H1 (cell line): ENCODE data around the gene OR1J4. TPM values are rescaled to one million over a fixed set of nuclear protein-coding genes. Genes with fewer than 3 reads are reported as not detected.

Experiments used
- CTCF ChIA-PET: fragments of 300-600 bp; sonication (Branson Sonifier 250); formaldehyde crosslinking; loops from one replicate; lab custom pipeline; 2021; ENCODE audit not compliant: partially characterized antibody; lab: Charles Lee
- POLR2A ChIA-PET: fragments of 300-600 bp; sonication (Branson Sonifier 250); formaldehyde crosslinking; loops from one replicate; lab custom pipeline; 2021; ENCODE audit warnings: inconsistent platforms; ENCODE audit not compliant: partially characterized antibody; lab: Charles Lee
- DNase-seq, 2 experiments: peaks; one replicate each; pipeline versions ENCODE4 v3.0.0 to v3.0.0-alpha.2; 2010 to 2022; ENCODE audit warnings: low spot score in 2 of 2, low read depth in 1 of 2, mixed read lengths in 1 of 2
- FAIRE-seq: peaks from 2 replicates; lab custom pipeline; 2011; peaks lifted over from hg19 to GRCh38; lab: Jason Lieb, UNC
- H2AFZ ChIP-seq: 2 replicates; pipeline ENCODE4 v1.8.1; 2012; ENCODE audit warnings: low read length, inconsistent platforms
- H2AK5ac ChIP-seq: 2 replicates; pipeline ENCODE4 v1.6.1; 2013; ENCODE audit warnings: low read depth, low read length
- H2BK120ac ChIP-seq: replicated peaks from 2 replicates; pipeline ENCODE3; 2013; ENCODE audit warnings: low read depth, low read length, inconsistent platforms
- H2BK12ac ChIP-seq: 2 replicates; pipeline ENCODE4 v1.6.1; 2013; ENCODE audit warnings: low read depth, low read length
- H2BK15ac ChIP-seq: 2 replicates; pipeline ENCODE4 v1.6.1; 2013; ENCODE audit warnings: low read length
- H2BK20ac ChIP-seq: 2 replicates; pipeline ENCODE4 v1.6.1; 2013; ENCODE audit warnings: low read length
- H2BK5ac ChIP-seq: 2 replicates; pipeline ENCODE4 v1.6.1; 2013; ENCODE audit warnings: low read depth, low read length
- H3K14ac ChIP-seq: 2 replicates; pipeline ENCODE4 v1.6.1; 2013; ENCODE audit warnings: inconsistent platforms; ENCODE audit not compliant: insufficient read length
- H3K18ac ChIP-seq: 2 replicates; pipeline ENCODE4 v1.6.1; 2013; ENCODE audit warnings: low read length; ENCODE audit errors: extremely low read depth
- H3K23ac ChIP-seq: 2 replicates; pipeline ENCODE4 v1.6.1; 2013; ENCODE audit warnings: inconsistent platforms; ENCODE audit not compliant: insufficient read length
- H3K23me2 ChIP-seq: 2 replicates; pipeline ENCODE4 v1.6.1; 2013; ENCODE audit warnings: low read depth, low read length
- H3K27ac ChIP-seq: 2 replicates; pipeline ENCODE4 v1.6.1; 2011; ENCODE audit warnings: low read depth, low read length, inconsistent platforms
- H3K27me3 ChIP-seq, 4 experiments: replicated peaks in 1 of 4; 1 replicate in 1 of 4; 2 replicates in 3 of 4; pipeline versions ENCODE4 v1.6.1 to v1.8.1; 2011 to 2013; ENCODE audit warnings: low read length in 3 of 4, mild to moderate bottlenecking in 3 of 4, inconsistent platforms in 2 of 4, mixed read lengths in 2 of 4, moderate library complexity in 1 of 4; ENCODE audit not compliant: control insufficient read depth in 3 of 4, insufficient read depth in 3 of 4; ENCODE audit errors: extremely low read depth in 1 of 4
- H3K36me3 ChIP-seq, 4 experiments: 2 replicates each; pipeline versions ENCODE4 v1.6.1 to v1.8.1; 2011 to 2013; ENCODE audit warnings: mild to moderate bottlenecking in 4 of 4, low read length in 3 of 4, moderate library complexity in 2 of 4, control low read depth in 1 of 4, inconsistent platforms in 1 of 4; ENCODE audit not compliant: insufficient read depth in 4 of 4, control insufficient read depth in 2 of 4
- H3K4ac ChIP-seq: replicated peaks from 2 replicates; pipeline ENCODE3; 2013; ENCODE audit warnings: low read length, low read depth, mixed read lengths, inconsistent platforms; ENCODE audit not compliant: insufficient read length
- H3K4me1 ChIP-seq, 4 experiments: replicated peaks in 1 of 4; 1 replicate in 1 of 4; 2 replicates in 3 of 4; pipeline versions ENCODE4 v1.6.1 to v1.8.1; 2011 to 2013; ENCODE audit warnings: low read length in 3 of 4, inconsistent platforms in 2 of 4, mixed read lengths in 1 of 4; ENCODE audit not compliant: insufficient read depth in 4 of 4, control insufficient read depth in 3 of 4
- H3K4me2 ChIP-seq, 2 experiments: 2 replicates each; pipeline versions ENCODE4 v1.6.1 to v1.8.1; 2011 to 2013; ENCODE audit warnings: low read depth in 2 of 2, low read length in 2 of 2, control low read depth in 1 of 2, inconsistent platforms in 1 of 2, mild to moderate bottlenecking in 1 of 2; ENCODE audit not compliant: insufficient read depth in 1 of 2
- H3K4me3 ChIP-seq, 4 experiments: fragments of 200-600, 300-600 bp in 1 of 4; sonication (generic), shearing (Covaris generic), sonication (Bioruptor Twin) in 1 of 4; 2 replicates each; pipeline versions ENCODE4 v1.5.1 to v1.8.1; 2011 to 2016; ENCODE audit warnings: low read length in 4 of 4, low read depth in 3 of 4, control low read depth in 2 of 4, inconsistent platforms in 2 of 4, mild to moderate bottlenecking in 2 of 4, mixed read lengths in 1 of 4, moderate library complexity in 1 of 4; ENCODE audit not compliant: insufficient read depth in 2 of 4; ENCODE audit errors: extremely low read depth in 1 of 4
- H3K56ac ChIP-seq: replicated peaks from 2 replicates; pipeline ENCODE3; 2013; ENCODE audit warnings: low read depth, mild to moderate bottlenecking, mixed read lengths, low read length, inconsistent platforms; ENCODE audit not compliant: insufficient read length
- H3K79me1 ChIP-seq: 2 replicates; pipeline ENCODE4 v1.6.1; 2013; ENCODE audit warnings: low read depth, low read length, control low read depth
- H3K79me2 ChIP-seq, 2 experiments: 2 replicates each; pipeline versions ENCODE4 v1.6.1 to v1.8.1; 2012 to 2013; ENCODE audit warnings: low read length in 2 of 2, mild to moderate bottlenecking in 2 of 2, inconsistent platforms in 1 of 2; ENCODE audit not compliant: insufficient read depth in 2 of 2, control insufficient read depth in 1 of 2
- H3K9ac ChIP-seq, 4 experiments: replicated peaks in 1 of 4; 1 replicate in 1 of 4; 2 replicates in 3 of 4; pipeline versions ENCODE4 v1.6.1 to v1.8.1; 2011 to 2013; ENCODE audit warnings: low read depth in 3 of 4, low read length in 3 of 4, control low read depth in 2 of 4, mild to moderate bottlenecking in 2 of 4, moderate library complexity in 2 of 4, inconsistent platforms in 1 of 4; ENCODE audit errors: extremely low read depth in 1 of 4
- H3K9me3 ChIP-seq, 2 experiments: 2 replicates each; pipeline versions ENCODE4 v1.6.1 to v1.8.1; 2012 to 2013; ENCODE audit warnings: mild to moderate bottlenecking in 2 of 2, moderate library complexity in 2 of 2, control low read depth in 1 of 2, inconsistent platforms in 1 of 2, low read depth in 1 of 2, low read length in 1 of 2, mixed read lengths in 1 of 2; ENCODE audit not compliant: insufficient read depth in 2 of 2
- H4K20me1 ChIP-seq, 2 experiments: replicated peaks in 1 of 2; 2 replicates each; pipeline versions ENCODE3 to v1.8.1; 2011 to 2013; ENCODE audit warnings: inconsistent platforms in 2 of 2, low read length in 2 of 2, mild to moderate bottlenecking in 1 of 2; ENCODE audit not compliant: insufficient read depth in 2 of 2, control insufficient read depth in 1 of 2
- H4K5ac ChIP-seq: 2 replicates; pipeline ENCODE4 v1.6.1; 2013; ENCODE audit warnings: low read length, low read depth, mixed read lengths, inconsistent platforms; ENCODE audit not compliant: insufficient read length
- H4K8ac ChIP-seq: 2 replicates; pipeline ENCODE4 v1.8.0; 2013; ENCODE audit warnings: mild to moderate bottlenecking, moderate library complexity, low read length, inconsistent platforms; ENCODE audit not compliant: insufficient read depth; ENCODE audit errors: extremely low read depth
- H4K91ac ChIP-seq: replicated peaks from 2 replicates; pipeline ENCODE3; 2013; ENCODE audit warnings: low read length, mixed read lengths, inconsistent platforms; ENCODE audit not compliant: insufficient read length
- ATF3 ChIP-seq: IDR thresholded peaks from 2 replicates; pipeline ENCODE4 v1.6.1; 2011; ENCODE audit warnings: low read depth, mild to moderate bottlenecking, low read length; ENCODE audit not compliant: insufficient read depth
- BCL11A ChIP-seq, 2 experiments: IDR thresholded peaks; one replicate each; pipeline ENCODE4 v1.6.1; 2011; ENCODE audit warnings: low read depth in 2 of 2, low read length in 2 of 2, mild to moderate bottlenecking in 2 of 2
- CHD1 ChIP-seq: IDR thresholded peaks from 2 replicates; pipeline ENCODE4 v1.6.1; 2012; ENCODE audit warnings: low read depth, low read length, improper control_type of control experiment
- CTBP2 ChIP-seq: IDR thresholded peaks from 2 replicates; pipeline ENCODE4 v1.7.0; 2011; ENCODE audit warnings: borderline replicate concordance, mild to moderate bottlenecking, moderate library complexity, mixed read lengths, low read length; ENCODE audit not compliant: insufficient read depth, insufficient read length
- EZH2 ChIP-seq: fragments of 200-600 bp; sonication (generic); IDR thresholded peaks from 2 replicates; pipeline ENCODE4 v1.7.1; 2012; ENCODE audit warnings: low read depth, mild to moderate bottlenecking, moderate library complexity, low read length, inconsistent platforms; ENCODE audit not compliant: severe bottlenecking
- FOSL1 ChIP-seq: IDR thresholded peaks from 2 replicates; pipeline ENCODE4 v1.6.1; 2011; ENCODE audit warnings: mild to moderate bottlenecking, low read depth, low read length, moderate library complexity; ENCODE audit not compliant: insufficient read depth
- GTF2F1 ChIP-seq: IDR thresholded peaks from 2 replicates; pipeline ENCODE4 v1.6.1; 2012; ENCODE audit warnings: low read depth, low read length, improper control_type of control experiment, borderline replicate concordance
- JUND ChIP-seq: IDR thresholded peaks from 2 replicates; pipeline ENCODE4 v1.6.1; 2011; ENCODE audit warnings: mild to moderate bottlenecking, improper control_type of control experiment, low read length
- NRF1 ChIP-seq: IDR thresholded peaks from 2 replicates; pipeline ENCODE4 v1.6.1; 2011; ENCODE audit warnings: mild to moderate bottlenecking, low read depth, low read length, improper control_type of control experiment
- POU5F1 ChIP-seq: IDR thresholded peaks from 2 replicates; pipeline ENCODE4 v1.6.1; 2011; ENCODE audit warnings: low read depth, mild to moderate bottlenecking, low read length, moderate library complexity
- RAD21 ChIP-seq, 2 experiments: IDR thresholded peaks in 1 of 2; conservative IDR thresholded peaks in 1 of 2; 2 replicates each; pipeline ENCODE4 v1.6.1; 2011; ENCODE audit warnings: low read depth in 2 of 2, low read length in 2 of 2, improper control_type of control experiment in 1 of 2, inconsistent platforms in 1 of 2, mild to moderate bottlenecking in 1 of 2, moderate library complexity in 1 of 2
- SIX5 ChIP-seq: IDR thresholded peaks from 2 replicates; pipeline ENCODE4 v1.6.1; 2011; ENCODE audit warnings: mild to moderate bottlenecking, low read depth, low read length
- WGBS, 2 experiments: shearing (Covaris generic) in 1 of 2; methylation state at CpG; one replicate each; pipeline versions ENCODE4 v1.1.6 to v1.1.7; 2013 to 2015; ENCODE audit warnings: low lambda C conversion rate in 2 of 2, mixed read lengths in 2 of 2, inconsistent platforms in 1 of 2, low coverage in 1 of 2, missing lambda C conversion rate in 1 of 2; ENCODE audit not compliant: insufficient replicate concordance in 2 of 2, insufficient coverage in 1 of 2, insufficient read length in 1 of 2; ENCODE audit errors: extremely low coverage in 1 of 2, missing lambda C conversion rate in 1 of 2; 5-methylcytosine and 5-hydroxymethylcytosine counted together
- polyA plus RNA-seq, 7 experiments: library from polyadenylated mRNA; depleted of rRNA in 3 of 7; stranded (reverse) in 5 of 7; unstranded in 2 of 7; fragments of >200 nt in 5 of 7; fragments of 200-250 nt in 2 of 7; gene quantifications; 1 replicate in 5 of 7; 2 replicates in 1 of 7; 4 replicates in 1 of 7; pipeline versions ENCODE4 v1.2.1 to v1.2.3, GENCODE V29; 2011 to 2013; ENCODE audit warnings: missing spikeins in 2 of 7, mixed read lengths in 2 of 7
- total RNA-seq: library from RNA; stranded (reverse); fragmentation: NEBNext Ultra II Directional; extraction: Animal tissue kit (Norgen Biotek cat#: 25700); gene quantifications from 2 replicates; pipeline ENCODE4 v1.2.1, GENCODE V29; 2021

Gene OR1J4
- total and polyA plus RNA-seq, 2 of the 8 experiments (the other 6 are each of a cell fraction or from before 2014, with no cell fraction given): not detected

- FAIRE-seq: no peak
- no peak overlapping the region for H4K8ac ChIP-seq
Measured at GRCh38 chr9:122475717-122476116, 43.2 kb upstream of the OR1J4 start.

More at GRCh38 chr9:122475717-122476116, 43.2 kb upstream of the OR1J4 start:
- no peak overlapping the region for H3K4ac ChIP-seq
- H4K5ac ChIP-seq: no peak overlapping the region
- H3K9ac ChIP-seq: no peak overlapping the region
- no peak overlapping the region for H2AFZ ChIP-seq
- H2BK120ac ChIP-seq: no peak overlapping the region
- no peak overlapping the region for H2BK12ac ChIP-seq
- H3K4me1 ChIP-seq: no peaks in the 10 kb centered on the region
- H3K79me2 ChIP-seq: no peaks in the 10 kb centered on the region
- H3K36me3 ChIP-seq: no peaks in the 10 kb centered on the region
- H3K9me3 ChIP-seq: peaks cover 34 to 51% of the 10 kb centered on the region in 2 experiments
- TF ChIP-seq FOSL1 (no peak), EZH2 (no peak), RAD21 (IDR thresholded peaks at IDR 0.05 in 1 of 2, conservative IDR thresholded peaks at IDR 0.05 in 1 of 2; ENCODE audit: low read depth in 2 of 2, low read length in 2 of 2) (no peak), BCL11A (IDR thresholded peaks at IDR 0.05; ENCODE audit: low read depth in 2 of 2, low read length in 2 of 2) (no peak), GTF2F1 (no peak), CHD1 (no peak), NRF1 (no peak), ATF3 (no peak), JUND (no peak), SIX5 (no peak), CTBP2 (no peak), POU5F1 (no peak)
- no peak overlapping the region for H3K18ac ChIP-seq
- WGBS, 2 experiments: 70% methylated on average over 2 of the region's 2 CpGs; no CpG with 5 or more reads in 1 of the 2 experiments
- H3K23me2 ChIP-seq: no peaks in the 10 kb centered on the region
- no peak overlapping the region for H3K4me2 ChIP-seq
- H3K79me1 ChIP-seq: no peaks in the 10 kb centered on the region
- H3K27ac ChIP-seq: no peak overlapping the region
- no peak overlapping the region for H3K23ac ChIP-seq
- no peak overlapping the region for H2AK5ac ChIP-seq
- no peak overlapping the region for H3K4me3 ChIP-seq
- no peak for DNase-seq
- no peaks in the 10 kb centered on the region; a peak in 1 of 7 replicates for H3K27me3 ChIP-seq
- no peak overlapping the region for H2BK20ac ChIP-seq
- POLR2A ChIA-PET: interaction anchor here (0.7 kb wide), 1 partner anchor 61 kb away, joined by 3 read pairs; no protein-coding TSS in a partner anchor
- H3K56ac ChIP-seq: no peak overlapping the region
- no peak overlapping the region for H2BK5ac ChIP-seq
- CTCF ChIA-PET: interaction anchor here (0.9 to 1.0 kb wide), 2 partner anchors 17 to 23 kb away, joined by 3 read pairs; no protein-coding TSS in a partner anchor
- H4K91ac ChIP-seq: no peak overlapping the region
- H4K20me1 ChIP-seq: no peaks in the 10 kb centered on the region
- H3K14ac ChIP-seq: no peak overlapping the region
- no peak overlapping the region for H2BK15ac ChIP-seq
